ENCODE data around the gene NDOR1.

DNA sequence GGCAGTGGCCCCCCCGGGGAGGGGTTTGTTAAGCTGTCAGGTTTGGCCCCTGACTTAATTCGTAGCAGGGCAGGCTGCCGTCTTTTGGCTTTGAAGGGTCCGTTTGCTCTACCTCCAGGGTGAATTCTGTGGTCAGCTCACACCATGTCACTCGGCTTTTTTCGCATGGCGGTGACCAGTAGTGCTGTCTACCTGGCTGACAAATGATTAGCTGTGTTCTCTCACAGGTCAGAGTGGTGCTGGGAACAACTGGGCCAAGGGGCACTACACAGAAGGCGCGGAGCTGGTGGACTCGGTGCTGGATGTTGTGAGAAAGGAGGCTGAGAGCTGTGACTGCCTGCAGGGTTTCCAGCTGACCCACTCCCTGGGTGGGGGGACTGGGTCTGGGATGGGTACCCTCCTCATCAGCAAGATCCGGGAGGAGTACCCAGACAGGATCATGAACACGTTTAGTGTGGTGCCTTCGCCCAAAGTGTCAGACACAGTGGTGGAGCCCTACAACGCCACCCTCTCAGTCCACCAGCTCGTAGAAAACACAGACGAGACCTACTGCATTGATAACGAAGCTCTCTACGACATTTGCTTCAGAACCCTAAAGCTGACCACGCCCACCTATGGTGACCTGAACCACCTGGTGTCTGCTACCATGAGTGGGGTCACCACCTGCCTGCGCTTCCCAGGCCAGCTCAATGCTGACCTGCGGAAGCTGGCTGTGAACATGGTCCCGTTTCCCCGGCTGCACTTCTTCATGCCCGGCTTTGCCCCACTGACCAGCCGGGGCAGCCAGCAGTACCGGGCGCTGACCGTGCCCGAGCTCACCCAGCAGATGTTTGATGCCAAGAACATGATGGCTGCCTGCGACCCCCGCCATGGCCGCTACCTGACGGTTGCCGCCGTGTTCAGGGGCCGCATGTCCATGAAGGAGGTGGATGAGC lies 37.0 kb downstream of the NDOR1 start:
- TF ChIP-seq, protein P1, sequence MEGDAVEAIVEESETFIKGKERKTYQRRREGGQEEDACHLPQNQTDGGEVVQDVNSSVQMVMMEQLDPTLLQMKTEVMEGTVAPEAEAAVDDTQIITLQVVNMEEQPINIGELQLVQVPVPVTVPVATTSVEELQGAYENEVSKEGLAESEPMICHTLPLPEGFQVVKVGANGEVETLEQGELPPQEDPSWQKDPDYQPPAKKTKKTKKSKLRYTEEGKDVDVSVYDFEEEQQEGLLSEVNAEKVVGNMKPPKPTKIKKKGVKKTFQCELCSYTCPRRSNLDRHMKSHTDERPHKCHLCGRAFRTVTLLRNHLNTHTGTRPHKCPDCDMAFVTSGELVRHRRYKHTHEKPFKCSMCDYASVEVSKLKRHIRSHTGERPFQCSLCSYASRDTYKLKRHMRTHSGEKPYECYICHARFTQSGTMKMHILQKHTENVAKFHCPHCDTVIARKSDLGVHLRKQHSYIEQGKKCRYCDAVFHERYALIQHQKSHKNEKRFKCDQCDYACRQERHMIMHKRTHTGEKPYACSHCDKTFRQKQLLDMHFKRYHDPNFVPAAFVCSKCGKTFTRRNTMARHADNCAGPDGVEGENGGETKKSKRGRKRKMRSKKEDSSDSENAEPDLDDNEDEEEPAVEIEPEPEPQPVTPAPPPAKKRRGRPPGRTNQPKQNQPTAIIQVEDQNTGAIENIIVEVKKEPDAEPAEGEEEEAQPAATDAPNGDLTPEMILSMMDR (conservative IDR thresholded peaks at IDR 0.05), result no peak
- TF ChIP-seq EZH2 (IDR thresholded peaks at IDR 0.05; ENCODE audit: low read depth), result no peak
